H1 (cell line): ENCODE results near the gene BBS9. TPM values are rescaled to one million over a fixed set of nuclear protein-coding genes. Genes with fewer than 3 reads are reported as not detected.

Experiments
- BCL11A ChIP-seq, 2 experiments: IDR thresholded peaks; one replicate each; pipeline ENCODE4 v1.6.1; 2011; ENCODE audit warnings: low read depth in 2 of 2, low read length in 2 of 2, mild to moderate bottlenecking in 2 of 2
- NANOG ChIP-seq: IDR thresholded peaks from 2 replicates; pipeline ENCODE4 v1.6.1; 2011; ENCODE audit warnings: low read length, low read depth, mild to moderate bottlenecking, inconsistent platforms; ENCODE audit not compliant: insufficient read depth, poor library complexity, severe bottlenecking
- POLR2AphosphoS5 ChIP-seq: IDR thresholded peaks from 2 replicates; pipeline ENCODE4 v1.6.1; 2011; ENCODE audit warnings: low read depth, low read length
- RFX5 ChIP-seq: IDR thresholded peaks from 2 replicates; pipeline ENCODE4 v1.6.1; 2011; ENCODE audit warnings: low read depth, low read length, improper control_type of control experiment, borderline replicate concordance
- SIX5 ChIP-seq: IDR thresholded peaks from 2 replicates; pipeline ENCODE4 v1.6.1; 2011; ENCODE audit warnings: mild to moderate bottlenecking, low read depth, low read length
- SUZ12 ChIP-seq: fragments of 200-600 bp; sonication (generic); IDR thresholded peaks from 2 replicates; pipeline ENCODE4 v1.6.1; 2012; ENCODE audit warnings: mild to moderate bottlenecking, inconsistent platforms, low read length, moderate library complexity, mixed read lengths
- TBP ChIP-seq: IDR thresholded peaks from 2 replicates; pipeline ENCODE4 v1.6.1; 2011; ENCODE audit warnings: low read depth, low read length, improper control_type of control experiment
- polyA plus RNA-seq, 7 experiments: library from polyadenylated mRNA; depleted of rRNA in 3 of 7; stranded (reverse) in 5 of 7; unstranded in 2 of 7; fragments of >200 nt in 5 of 7; fragments of 200-250 nt in 2 of 7; gene quantifications; 1 replicate in 5 of 7; 2 replicates in 1 of 7; 4 replicates in 1 of 7; pipeline versions ENCODE4 v1.2.1 to v1.2.3, GENCODE V29; 2011 to 2013; ENCODE audit warnings: missing spikeins in 2 of 7, mixed read lengths in 2 of 7
- total RNA-seq: library from RNA; stranded (reverse); fragmentation: NEBNext Ultra II Directional; extraction: Animal tissue kit (Norgen Biotek cat#: 25700); gene quantifications from 2 replicates; pipeline ENCODE4 v1.2.1, GENCODE V29; 2021

The BBS9 gene
- total and polyA plus RNA-seq, 2 of the 8 experiments (the other 6 are each of a cell fraction or from before 2014, with no cell fraction given) = 22.3 to 37.0 TPM

- TF ChIP-seq SUZ12 (no peak), POLR2AphosphoS5 (no peak), TBP (no peak), BCL11A (IDR thresholded peaks at IDR 0.05; ENCODE audit: low read depth in 2 of 2, low read length in 2 of 2) (no peak), NANOG (no peak), RFX5 (no peak), SIX5 (no peak)
These were observed 296.7 kb downstream of the BBS9 start (continued) for GRCh38 chr7:33425929-33426678.
